Measurements from ENCODE around the gene RHOH.

Gene RHOH

GRCh38 chr4:40165916-40166315 is 30.9 kb upstream of the RHOH start:
- no peak for ATAC-seq
- TF ChIP-seq SNAI2 (CRISPR knock-in tag; IDR thresholded peaks at IDR 0.05) (no peak), CREB5 (CRISPR knock-in tag; IDR thresholded peaks at IDR 0.05; ENCODE audit: low read depth) (no peak), OSR1 (CRISPR knock-in tag; IDR thresholded peaks at IDR 0.05) (no peak), TOX (CRISPR knock-in tag; IDR thresholded peaks at IDR 0.05; ENCODE audit: borderline replicate concordance) (no peak), PATZ1 (CRISPR knock-in tag; IDR thresholded peaks at IDR 0.05; ENCODE audit: borderline replicate concordance) (no peak), TCF4 (CRISPR knock-in tag; IDR thresholded peaks at IDR 0.05; ENCODE audit: borderline replicate concordance) (no peak), CSRNP3 (CRISPR knock-in tag; IDR thresholded peaks at IDR 0.05) (no peak), GLIS3 (CRISPR knock-in tag; IDR thresholded peaks at IDR 0.05) (no peak), BACH2 (CRISPR knock-in tag; IDR thresholded peaks at IDR 0.05; ENCODE audit: borderline replicate concordance) (no peak), ZNF8 (CRISPR knock-in tag; IDR thresholded peaks at IDR 0.05) (no peak), PPARA (CRISPR knock-in tag; IDR thresholded peaks at IDR 0.05; ENCODE audit: borderline replicate concordance) (no peak), CSDC2 (CRISPR knock-in tag; IDR thresholded peaks at IDR 0.05) (no peak), ZNF70 (CRISPR knock-in tag; IDR thresholded peaks at IDR 0.05) (no peak), RARB (CRISPR knock-in tag; IDR thresholded peaks at IDR 0.05) (no peak), ZFP3 (CRISPR knock-in tag; IDR thresholded peaks at IDR 0.05) (no peak), ZC3H10 (CRISPR knock-in tag; IDR thresholded peaks at IDR 0.05) (no peak), ESRRG (CRISPR knock-in tag; IDR thresholded peaks at IDR 0.05) (no peak)
- TF ChIP-seq, protein P1, sequence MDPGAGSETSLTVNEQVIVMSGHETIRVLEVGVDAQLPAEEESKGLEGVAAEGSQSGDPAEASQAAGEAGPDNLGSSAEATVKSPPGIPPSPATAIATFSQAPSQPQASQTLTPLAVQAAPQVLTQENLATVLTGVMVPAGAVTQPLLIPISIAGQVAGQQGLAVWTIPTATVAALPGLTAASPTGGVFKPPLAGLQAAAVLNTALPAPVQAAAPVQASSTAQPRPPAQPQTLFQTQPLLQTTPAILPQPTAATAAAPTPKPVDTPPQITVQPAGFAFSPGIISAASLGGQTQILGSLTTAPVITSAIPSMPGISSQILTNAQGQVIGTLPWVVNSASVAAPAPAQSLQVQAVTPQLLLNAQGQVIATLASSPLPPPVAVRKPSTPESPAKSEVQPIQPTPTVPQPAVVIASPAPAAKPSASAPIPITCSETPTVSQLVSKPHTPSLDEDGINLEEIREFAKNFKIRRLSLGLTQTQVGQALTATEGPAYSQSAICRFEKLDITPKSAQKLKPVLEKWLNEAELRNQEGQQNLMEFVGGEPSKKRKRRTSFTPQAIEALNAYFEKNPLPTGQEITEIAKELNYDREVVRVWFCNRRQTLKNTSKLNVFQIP (CRISPR knock-in tag; IDR thresholded peaks at IDR 0.05; ENCODE audit: borderline replicate concordance, low read depth): no peak
- TF ChIP-seq, protein P2, sequence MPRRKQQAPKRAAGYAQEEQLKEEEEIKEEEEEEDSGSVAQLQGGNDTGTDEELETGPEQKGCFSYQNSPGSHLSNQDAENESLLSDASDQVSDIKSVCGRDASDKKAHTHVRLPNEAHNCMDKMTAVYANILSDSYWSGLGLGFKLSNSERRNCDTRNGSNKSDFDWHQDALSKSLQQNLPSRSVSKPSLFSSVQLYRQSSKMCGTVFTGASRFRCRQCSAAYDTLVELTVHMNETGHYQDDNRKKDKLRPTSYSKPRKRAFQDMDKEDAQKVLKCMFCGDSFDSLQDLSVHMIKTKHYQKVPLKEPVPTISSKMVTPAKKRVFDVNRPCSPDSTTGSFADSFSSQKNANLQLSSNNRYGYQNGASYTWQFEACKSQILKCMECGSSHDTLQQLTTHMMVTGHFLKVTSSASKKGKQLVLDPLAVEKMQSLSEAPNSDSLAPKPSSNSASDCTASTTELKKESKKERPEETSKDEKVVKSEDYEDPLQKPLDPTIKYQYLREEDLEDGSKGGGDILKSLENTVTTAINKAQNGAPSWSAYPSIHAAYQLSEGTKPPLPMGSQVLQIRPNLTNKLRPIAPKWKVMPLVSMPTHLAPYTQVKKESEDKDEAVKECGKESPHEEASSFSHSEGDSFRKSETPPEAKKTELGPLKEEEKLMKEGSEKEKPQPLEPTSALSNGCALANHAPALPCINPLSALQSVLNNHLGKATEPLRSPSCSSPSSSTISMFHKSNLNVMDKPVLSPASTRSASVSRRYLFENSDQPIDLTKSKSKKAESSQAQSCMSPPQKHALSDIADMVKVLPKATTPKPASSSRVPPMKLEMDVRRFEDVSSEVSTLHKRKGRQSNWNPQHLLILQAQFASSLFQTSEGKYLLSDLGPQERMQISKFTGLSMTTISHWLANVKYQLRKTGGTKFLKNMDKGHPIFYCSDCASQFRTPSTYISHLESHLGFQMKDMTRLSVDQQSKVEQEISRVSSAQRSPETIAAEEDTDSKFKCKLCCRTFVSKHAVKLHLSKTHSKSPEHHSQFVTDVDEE (CRISPR knock-in tag; IDR thresholded peaks at IDR 0.05): no peak

- ATAC-seq: no peak
- no peak for TF ChIP-seq TCF4 (CRISPR knock-in tag; IDR thresholded peaks at IDR 0.05; ENCODE audit: borderline replicate concordance)
- TF ChIP-seq CREB5 (CRISPR knock-in tag; IDR thresholded peaks at IDR 0.05; ENCODE audit: low read depth): no peak
- no peak for TF ChIP-seq PATZ1 (CRISPR knock-in tag; IDR thresholded peaks at IDR 0.05; ENCODE audit: borderline replicate concordance)
- TF ChIP-seq CSRNP3 (CRISPR knock-in tag; IDR thresholded peaks at IDR 0.05): no peak
- no peak for TF ChIP-seq BACH2 (CRISPR knock-in tag; IDR thresholded peaks at IDR 0.05; ENCODE audit: borderline replicate concordance)
- no peak for TF ChIP-seq ZNF565 (CRISPR knock-in tag; conservative IDR thresholded peaks at IDR 0.05; ENCODE audit: low read depth)
- TF ChIP-seq CSDC2 (CRISPR knock-in tag; IDR thresholded peaks at IDR 0.05): no peak
- TF ChIP-seq ZNF70 (CRISPR knock-in tag; IDR thresholded peaks at IDR 0.05): no peak
- TF ChIP-seq ZFP3 (CRISPR knock-in tag; IDR thresholded peaks at IDR 0.05): no peak
- TF ChIP-seq ESRRG (CRISPR knock-in tag; IDR thresholded peaks at IDR 0.05): no peak
- no peak for TF ChIP-seq ISL1 (CRISPR knock-in tag; IDR thresholded peaks at IDR 0.05)
- TF ChIP-seq ARNTL (CRISPR knock-in tag; IDR thresholded peaks at IDR 0.05; ENCODE audit: borderline replicate concordance, low read depth): no peak
- TF ChIP-seq RARB (CRISPR knock-in tag; IDR thresholded peaks at IDR 0.05): no peak
- TF ChIP-seq ZNF8 (CRISPR knock-in tag; IDR thresholded peaks at IDR 0.05): no peak
- no peak for TF ChIP-seq TOX (CRISPR knock-in tag; IDR thresholded peaks at IDR 0.05; ENCODE audit: borderline replicate concordance)
Measured at GRCh38 chr4:40168070-40168469, 28.8 kb upstream of the RHOH start.

All from SK-N-SH treated with all-trans-retinoic acid at 6 μM for 48 hours (cell line).